COLO829 (cell line): ENCODE results near the gene RAVER2.
A peak's percentile ranks its signal among the peaks of the same experiment; 100 is the strongest.
"Not testable (repeated sequence)": the region's sequence is repeated elsewhere in the genome, so short reads cannot be mapped to it uniquely, and the experiment has no call there.

Experiments used
- DNase-seq: peaks from one replicate; pipeline ENCODE4 v3.0.0; 2012; ENCODE audit warnings: low spot score

RAVER2 gene

DNA sequence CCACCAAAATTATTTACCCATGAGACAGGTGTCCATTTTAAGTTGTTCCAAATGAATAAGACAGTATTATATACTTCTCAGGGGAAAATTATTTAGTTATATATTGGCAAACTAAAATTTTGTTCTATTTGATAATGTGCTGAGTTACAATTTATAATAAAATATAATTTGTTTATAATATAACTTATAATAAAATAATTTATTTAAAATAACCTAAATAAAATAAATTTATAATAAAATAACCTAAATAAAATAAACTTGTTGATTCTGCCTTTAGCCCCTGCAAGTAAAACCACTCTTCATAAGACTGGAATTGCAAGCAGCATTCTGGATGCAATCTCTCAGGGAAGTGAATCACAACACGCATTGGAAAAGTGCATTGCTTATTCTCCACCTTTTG is 69.6 kb downstream of the RAVER2 start:
- no peak for DNase-seq

DNA sequence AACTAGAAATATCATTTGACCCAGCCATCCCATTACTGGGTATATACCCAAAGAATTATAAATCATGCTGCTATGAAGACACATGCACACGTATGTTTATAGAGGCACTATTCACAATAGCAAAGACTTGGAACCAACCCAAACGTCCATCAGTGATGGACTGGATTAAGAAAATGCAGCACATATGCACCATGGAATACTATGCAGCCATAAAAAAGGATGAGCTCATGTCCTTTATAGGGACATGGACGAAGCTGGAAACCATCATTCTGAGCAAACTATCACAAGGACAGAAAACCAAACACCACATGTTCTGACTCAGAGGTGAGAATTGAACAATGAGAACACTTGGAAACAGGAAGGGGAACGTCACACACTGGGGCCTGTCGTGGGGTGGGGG is 72.5 kb downstream of the RAVER2 start:
- DNase-seq, result not testable (repeated sequence)

DNA sequence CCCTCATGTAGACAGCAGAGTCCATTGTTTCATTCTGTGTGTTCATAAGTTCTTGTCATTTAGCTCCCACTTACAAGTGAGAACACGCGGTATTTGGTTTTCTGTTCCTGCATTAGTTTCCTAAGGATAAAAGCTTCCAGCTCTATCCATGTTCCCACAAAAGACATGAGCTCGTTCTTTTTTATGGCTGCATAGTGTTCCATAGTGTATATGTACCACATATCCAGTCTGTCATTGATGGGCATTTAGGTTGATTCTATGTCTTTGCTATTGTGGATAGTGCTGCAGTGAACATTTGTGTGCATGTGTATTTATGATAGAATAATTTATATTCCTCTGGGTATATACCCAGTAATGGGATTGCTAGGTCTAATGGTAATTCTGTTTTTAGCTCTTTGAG is 75.7 kb downstream of the RAVER2 start:
- not testable (repeated sequence) for DNase-seq

DNA sequence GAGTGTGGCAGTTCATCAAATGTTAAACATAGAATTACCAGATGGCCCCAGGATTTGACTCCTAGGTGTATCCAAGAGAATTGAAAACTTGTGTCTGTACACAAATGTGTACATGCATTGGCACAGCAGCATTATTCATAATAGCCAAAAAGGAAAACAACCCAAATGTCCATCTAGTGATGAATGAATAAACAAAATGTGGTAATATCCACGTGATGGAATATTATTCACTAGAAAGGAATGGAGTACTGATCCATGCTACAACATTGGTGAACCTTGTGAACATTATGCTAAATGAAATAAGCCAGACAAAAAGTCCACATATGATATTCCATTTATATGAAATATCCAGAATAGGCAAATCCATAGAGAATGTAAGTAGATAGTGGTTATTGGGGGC is 77.7 kb downstream of the RAVER2 start:
- DNase-seq, result no peak

DNA sequence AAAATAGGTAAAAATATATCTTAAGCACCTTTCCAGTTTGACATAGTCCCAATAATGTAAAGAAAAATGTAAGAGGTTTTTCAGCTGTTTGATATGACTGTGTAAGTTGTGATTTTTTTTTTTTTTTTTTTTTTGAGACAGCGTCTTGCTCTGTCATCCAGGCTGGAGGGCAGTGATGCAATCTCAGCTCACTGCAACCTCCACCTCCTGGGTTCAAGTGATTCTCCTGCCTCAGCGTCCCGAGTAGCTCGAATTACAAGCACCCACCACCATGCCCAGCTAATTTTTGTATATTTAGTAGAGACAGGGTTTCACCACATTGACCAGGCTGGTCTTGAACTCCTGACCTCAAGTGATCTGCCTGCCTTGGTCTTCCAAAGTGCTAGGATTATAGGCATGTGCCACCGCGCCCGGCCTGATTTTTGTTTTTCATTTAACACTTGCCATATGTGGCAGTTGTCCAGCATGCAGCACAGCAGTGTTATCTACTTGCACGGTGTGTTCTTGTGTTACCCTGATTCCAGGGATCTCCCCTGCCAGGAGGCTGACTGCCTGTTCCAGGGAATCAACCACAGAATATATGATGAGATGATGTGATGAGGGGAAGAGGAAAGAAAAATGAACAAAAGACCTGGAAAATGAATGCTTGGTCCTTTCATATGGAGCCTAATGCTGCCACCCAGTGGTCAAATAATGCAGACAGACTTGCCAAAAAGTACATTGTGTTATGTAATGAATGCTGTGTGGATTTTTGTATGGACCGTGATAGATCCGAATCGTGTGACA is 79.0 kb downstream of the RAVER2 start:
- peak; percentile 35 for DNase-seq

DNA sequence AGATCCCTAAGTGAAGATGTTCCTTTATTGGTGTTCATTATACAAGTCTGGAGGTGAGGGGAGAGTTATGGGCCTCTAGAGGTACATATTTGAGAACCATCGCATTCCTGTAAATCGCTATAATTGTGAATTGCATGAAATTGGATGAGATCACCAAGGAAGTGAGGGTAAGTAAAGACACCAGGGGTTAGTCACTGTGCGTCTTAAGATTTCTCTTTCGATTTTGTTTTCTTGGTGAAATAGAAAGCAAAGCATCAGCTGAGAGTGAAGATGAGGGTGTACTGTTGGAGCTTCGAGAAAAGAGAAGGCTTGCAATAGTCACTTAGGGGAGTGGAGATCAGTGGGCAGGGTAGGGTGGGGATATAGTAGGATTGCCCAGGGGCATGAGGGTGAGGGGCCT is 82.1 kb downstream of the RAVER2 start:
- no peak for DNase-seq

DNA sequence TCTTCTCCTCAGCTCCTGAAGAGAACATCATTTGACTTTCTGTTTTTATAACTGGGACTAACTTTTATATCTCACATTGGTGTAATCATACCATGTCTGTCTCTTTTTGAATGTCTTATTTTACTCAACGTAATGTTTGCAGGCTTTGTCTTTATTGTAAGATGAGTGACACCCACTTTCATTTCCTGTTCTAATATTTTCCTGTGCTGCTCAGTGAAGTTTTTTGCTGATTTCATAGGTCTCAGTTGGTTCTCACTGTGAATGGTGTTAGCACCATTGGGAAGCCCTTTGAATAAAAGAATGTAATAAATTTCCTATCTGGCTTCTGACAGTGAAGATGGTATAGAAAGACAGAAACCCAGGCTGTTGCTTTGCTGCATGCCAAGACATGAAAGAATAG is 84.0 kb downstream of the RAVER2 start:
- DNase-seq, result peak; percentile 5

DNA sequence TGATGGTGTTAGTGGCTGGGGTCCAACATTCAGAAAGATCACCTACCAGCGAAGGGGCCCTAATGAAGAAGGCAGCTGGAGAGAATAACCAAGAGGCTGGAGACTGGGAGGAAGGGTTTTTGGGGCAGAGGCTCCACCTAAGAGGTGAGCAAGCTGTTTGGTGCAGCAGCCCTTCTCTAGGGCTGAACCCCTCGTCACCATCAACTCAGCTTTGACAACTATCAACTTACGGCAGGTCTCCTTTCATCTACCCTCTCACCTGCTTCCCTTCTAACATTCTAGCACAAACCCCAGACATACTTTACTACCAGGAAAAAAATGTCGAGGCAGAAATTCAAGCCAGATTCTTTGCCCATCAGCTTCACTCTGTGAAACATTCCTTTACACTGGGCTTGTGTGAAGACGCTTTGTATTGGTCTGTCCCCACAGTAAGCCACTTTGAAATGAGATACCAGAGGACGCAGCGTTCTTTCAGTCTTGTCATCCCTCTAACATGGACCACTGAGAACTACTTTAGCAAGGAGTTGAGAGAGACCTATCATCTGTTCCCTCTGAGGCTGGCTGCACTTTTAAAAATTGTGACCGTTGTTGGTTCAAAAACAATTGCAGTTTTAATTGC is 84.6 kb downstream of the RAVER2 start:
- DNase-seq, result no peak

DNA sequence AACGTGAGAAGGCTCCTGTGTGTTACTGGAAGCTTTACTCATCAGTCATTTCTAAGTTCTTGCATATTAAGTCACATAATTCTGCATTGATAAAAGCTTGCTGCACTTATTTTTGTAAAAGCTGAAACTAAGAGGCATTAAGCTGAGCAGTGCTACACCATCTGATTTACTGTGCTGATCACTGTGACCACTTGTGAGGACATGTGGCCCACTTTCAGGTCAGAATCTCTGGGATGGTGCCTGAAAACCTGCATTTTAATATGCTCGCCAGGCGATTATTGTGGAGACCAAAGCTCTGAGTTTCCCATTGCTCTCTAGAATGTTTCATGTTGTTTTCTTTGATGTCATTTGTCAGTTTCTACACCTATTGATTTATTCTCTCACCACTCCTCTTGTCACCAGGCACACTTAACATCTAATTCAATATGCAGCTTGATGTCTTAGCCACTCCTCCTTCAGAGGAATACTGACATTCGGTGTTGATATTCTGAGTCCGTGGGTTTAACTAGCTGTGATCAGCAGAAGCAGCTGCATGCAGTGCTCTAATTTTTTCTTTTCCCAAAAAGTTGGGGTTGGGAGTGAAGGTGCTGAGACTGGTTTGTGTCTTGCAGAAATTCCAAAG is 85.3 kb downstream of the RAVER2 start:
- no peak for DNase-seq

DNA sequence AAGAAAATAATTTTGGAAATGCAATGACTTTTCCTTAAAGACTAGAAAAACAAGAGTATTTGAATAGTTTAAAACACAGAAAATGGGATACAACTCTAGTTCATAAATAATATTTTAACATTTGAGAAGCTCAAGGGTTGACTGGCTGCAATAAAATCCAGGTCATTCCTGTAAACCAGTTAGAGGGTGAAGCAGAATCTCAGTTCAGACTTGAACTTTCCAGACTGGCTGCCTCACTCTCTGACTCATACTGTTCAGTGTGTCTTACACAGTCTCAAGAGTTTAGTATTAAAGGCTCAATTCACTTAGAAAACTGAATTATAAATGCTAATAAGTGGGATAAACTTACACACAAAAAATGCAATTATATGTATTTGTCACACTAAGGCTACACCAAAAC is 89.9 kb downstream of the RAVER2 start:
- DNase-seq, result peak; percentile 36

DNA sequence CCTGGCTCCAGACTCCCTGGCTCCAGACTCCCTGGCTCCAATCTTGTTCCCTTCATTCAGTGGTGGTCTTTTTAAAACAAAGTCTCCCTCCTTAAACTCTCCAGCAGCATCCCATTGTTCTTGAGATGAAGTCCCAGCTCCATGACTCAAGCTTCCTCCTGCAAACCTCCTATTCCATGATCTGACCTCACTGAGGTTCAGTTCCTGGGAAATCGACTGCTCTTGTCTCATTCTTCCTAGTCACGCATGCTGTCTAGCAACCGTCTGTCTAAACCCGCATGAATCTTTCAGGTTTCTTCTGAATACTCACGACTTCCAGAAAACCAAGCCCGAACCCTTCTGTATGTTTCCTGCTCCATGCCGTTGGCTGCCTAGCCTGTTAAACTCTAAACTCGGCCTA is 91.9 kb downstream of the RAVER2 start:
- DNase-seq, result no peak

DNA sequence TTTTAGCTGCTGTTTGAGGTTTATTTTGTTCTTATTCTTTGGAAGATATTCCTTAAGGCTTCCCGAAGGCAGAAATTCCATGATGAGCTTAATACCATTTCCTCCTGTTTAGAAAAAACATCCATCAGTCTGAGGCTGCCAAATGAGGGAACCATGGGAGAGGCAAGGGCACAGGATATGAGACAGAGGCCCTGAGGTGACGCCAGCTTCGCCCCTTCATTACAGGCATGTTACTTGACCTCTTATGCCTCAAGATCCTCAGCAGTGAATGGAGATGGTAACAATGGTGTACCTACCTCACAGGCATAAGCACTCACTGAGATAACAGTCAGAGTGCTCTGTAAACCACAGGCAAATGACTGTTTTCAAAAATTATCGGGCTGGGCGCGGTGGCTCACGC is 93.6 kb downstream of the RAVER2 start:
- DNase-seq, result no peak

DNA sequence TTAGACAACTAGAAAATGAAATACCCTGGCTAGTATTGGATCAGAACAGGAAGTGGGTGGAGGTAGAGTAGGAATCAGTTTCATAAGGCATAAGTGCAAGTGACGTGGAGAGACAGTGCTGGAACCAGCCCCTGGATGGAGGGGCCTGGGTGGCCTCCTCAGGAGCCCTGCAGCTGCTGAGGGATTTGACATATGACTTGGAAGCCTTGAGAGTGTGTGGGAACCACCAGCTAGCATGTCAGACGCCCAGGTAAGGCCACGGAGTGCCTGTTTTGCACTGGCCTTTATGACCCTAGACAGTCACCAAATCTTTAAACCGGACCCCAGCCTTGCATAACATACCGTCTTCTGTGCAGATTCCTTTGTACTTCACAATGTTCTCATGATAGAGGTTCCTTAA is 94.4 kb downstream of the RAVER2 start:
- DNase-seq, result no peak

DNA sequence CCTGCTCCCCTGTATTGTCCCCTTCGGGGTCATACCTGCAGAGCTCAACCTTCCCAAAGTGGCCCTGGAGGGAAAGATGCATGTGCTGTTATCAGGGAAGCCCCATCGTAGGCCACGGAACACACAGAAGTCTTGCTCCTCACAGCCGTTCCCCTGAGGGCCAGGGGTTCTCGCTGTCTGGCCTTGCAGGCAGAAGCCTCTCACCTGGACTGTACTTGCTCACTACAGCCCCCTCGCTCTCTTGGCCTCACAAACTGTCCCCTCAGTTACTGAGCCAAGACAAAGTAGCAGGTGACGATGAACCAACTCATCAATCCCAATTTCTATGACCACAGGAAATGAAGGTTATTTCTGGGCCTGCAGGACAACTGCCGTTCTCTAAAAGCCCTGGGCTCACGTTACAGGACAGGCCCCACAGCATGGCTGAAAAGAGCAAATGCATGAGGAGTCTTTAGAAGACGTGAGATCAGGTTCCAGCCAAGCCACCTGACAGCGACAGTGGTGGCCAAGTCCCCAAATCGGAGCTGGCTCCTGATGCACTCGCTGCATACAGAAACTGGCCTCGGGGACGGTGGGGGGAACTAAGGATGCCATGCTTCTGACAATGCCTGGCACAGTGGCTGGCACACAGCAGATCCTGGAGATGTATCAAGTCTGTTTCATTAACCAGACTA is 95.0 kb downstream of the RAVER2 start:
- no peak for DNase-seq

DNA sequence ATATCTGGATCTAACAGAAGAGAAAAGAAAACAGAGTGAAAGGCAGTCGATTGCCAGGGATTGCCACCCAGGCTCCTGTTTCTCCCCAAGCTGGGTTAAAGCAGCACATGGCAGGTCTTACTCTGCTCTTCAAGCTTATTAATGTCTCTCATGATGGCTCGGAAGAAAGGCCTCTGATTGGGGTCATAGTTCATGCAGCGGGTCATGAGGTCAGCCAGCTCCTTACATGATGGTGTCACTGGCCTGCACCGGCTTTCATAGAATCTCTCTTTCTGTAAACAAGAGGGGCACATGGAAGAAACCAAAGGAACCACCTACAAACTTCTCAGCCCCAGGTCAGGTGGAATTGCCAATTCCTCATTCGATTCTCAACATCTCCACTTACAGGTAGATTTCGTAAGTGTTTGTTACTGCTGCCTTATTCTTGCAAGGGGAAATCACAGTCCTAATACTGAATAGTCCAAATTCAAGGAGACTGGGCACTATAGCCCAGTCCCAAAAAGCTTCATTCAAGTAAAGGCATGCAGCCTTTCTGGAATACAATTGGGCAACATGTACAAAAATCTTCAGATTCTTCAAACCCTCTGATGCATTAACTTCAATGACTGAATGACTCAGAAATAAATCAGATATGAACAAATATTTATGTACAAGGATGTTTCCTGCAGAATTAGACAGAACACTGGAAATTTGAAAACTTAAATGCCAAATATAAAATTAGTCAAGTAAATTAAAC is 96.6 kb downstream of the RAVER2 start:
- no peak for DNase-seq

DNA sequence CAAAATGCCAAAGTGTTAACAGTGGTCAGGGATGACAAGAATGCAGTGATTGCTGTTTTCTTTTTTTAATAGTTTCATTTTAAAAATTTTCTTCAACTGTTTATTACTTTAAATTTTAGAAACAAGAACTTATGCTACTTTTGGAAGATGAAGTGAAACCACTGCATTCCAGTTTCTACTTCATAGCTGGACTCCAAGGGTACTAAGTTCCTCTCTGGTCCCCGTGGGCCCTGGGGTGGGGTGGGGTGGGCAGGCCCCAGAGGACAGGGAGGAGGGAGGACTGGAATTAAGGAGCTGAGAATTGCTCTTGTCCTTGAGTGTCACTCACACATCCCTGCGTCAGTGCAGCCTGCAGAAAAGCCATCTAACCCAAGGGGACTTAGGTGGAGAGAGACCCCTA is 97.3 kb downstream of the RAVER2 start:
- no peak for DNase-seq

DNA sequence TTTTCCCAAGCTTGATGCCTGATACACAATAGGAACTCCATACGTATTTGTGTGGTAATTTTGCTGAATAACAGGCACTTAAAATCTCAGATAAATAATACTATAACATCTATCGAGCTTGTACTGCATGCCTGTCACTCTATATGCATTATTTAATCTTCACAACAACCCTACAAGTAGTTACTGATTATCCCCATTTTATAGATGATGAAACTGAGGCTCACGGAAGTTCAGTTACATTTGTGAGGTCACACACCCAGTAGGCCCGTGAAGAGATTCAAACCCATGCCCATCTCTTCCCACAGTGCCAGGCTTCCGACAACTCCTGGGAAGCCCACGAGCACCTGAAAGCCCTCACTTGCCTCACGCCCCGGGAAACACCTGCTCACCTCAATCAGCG is 98.8 kb downstream of the RAVER2 start:
- DNase-seq, result no peak

DNA sequence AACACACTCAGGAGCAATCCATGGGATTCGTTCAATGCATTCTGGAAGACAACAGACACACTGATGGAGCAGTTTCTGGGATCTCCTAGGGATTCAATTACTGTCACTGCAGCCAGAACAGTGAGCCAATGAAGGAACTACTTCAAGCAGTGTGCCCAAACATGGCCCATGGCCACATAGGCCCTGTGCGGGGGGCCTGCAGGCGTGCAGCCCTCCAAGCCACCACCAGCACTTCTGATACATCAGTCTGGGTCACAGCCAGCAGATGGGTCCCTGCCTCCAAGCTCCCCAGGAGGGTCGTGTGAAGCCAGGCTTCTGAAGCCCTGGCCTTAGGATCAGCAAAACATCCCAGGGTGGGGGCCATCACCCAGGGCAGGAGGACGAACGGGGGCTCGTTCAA is 99.3 kb downstream of the RAVER2 start:
- no peak for DNase-seq

DNA sequence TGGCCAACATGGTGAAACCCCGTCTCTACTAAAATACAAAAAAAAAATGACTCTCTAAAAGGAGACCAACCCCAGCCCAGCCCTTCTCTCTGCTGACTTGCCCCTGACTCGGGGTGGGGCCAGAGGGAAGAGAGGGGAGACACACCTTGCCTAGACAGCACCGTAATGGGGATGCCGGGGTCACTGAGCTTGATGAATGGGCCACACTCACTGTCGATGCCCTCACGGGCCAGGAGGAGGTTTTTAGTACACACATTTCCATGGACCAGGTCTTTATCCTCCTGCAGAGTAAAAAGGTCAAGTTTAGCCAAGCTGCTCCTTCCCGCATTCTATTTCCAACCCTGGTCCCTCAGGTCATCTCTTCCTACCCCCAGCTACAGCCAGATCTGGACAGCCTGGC is 99.7 kb downstream of the RAVER2 start:
- no peak for DNase-seq

DNA sequence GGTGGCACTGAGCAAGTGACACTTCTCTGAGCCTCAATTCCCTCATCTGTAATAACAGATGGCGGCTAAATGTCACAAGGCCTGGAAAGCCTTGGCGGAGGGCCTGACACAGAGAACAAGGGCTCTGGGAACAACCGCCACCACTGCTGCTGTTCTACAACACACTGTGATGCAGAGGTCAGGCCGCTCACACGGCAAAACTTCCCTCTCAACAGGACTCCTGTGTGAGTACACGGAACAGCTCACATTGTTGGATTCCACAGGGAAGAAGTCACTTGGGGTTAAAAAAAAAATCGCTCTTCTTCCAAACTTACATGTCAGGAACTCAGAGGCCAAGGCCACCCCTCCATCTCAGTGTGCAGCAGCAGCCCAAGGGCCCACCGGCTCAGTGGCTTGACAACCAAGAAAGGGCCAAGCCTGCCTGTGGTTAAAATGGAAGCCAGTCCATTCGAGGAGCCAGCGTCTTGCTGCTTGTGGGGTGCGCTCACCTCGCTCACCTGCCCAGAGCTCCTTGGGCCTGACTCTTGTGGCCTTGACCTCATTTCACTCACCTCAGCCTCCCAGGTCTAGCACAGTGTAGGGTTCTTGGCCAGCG is 101.1 kb downstream of the RAVER2 start:
- no peak for DNase-seq

DNA sequence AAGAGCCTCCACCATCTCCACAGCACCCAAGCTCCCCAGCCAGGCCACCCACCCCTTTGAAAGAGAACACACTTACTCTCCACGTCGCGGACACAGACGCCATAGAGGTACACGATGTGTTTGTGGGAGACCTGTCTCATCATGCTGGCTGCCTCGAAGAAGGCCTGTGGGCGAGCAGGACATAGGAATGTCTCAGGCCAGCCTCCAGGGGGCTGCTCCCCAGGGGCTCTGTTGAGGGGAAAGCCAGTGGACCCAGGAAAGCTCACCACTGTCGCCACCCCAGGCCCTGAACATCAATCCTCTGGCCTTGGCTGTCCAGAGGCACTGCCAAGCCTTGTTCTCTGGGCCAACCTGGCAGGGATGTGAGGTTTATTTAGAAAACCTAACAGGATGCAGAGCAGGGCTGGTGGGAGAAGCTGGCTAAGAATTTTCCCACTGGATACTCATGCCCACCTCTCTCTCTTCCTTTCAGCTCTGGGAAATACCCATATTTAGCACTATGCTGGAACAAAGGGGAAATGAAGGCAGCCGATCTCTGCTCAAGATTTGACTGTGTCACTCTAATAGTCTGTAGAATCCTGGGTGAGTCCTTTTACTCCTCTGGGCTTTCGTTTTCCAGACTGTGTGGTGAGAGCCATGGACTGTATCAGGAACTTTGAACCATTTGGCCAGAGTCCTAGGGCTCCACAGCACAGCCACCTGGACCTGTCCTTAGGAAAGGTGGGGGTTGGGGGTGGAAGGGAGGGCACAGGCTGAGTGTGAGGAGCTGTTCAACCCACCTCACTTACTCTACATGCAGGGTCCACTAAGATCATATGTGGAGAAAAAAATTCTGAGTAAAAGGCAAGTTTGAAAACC is 101.9 kb downstream of the RAVER2 start:
- no peak for DNase-seq
